GM23338 (cell line): ENCODE data around the gene CALR. TPM values are rescaled to one million over a fixed set of nuclear protein-coding genes. Genes with fewer than 3 reads are reported as not detected.

Experiments
- ATAC-seq: fragments of 200-7000 bp; cut with Tn5 transposase; 3 replicates; pipeline ENCODE4 v1.9.1; 2020
- DNase-seq: peaks from one replicate; pipeline ENCODE4 v3.0.0-alpha.2; 2015; ENCODE audit warnings: low spot score
- H2AFZ ChIP-seq: fragments of 200-600 bp; sonication (generic); 2 replicates; pipeline ENCODE4 v1.8.0; 2016; ENCODE audit warnings: antibody characterized with exemption, mild to moderate bottlenecking, moderate library complexity
- H3F3A ChIP-seq: fragments of 200-600 bp; sonication (generic); replicated peaks from 2 replicates; pipeline ENCODE4 v1.8.0; 2017; ENCODE audit warnings: antibody characterized with exemption, mixed run types, low read depth
- H3K27ac ChIP-seq: fragments of 200-600 bp; sonication (generic); 2 replicates; pipeline ENCODE4 v1.6.1; 2016; ENCODE audit warnings: low read depth
- H3K27me3 ChIP-seq: fragments of 200-600 bp; sonication (generic); 2 replicates; pipeline ENCODE4 v1.8.0; 2016; ENCODE audit warnings: mild to moderate bottlenecking, mixed run types, moderate library complexity; ENCODE audit not compliant: insufficient read depth
- H3K36me3 ChIP-seq: fragments of 200-600 bp; sonication (generic); 2 replicates; pipeline ENCODE4 v1.8.0; 2016; ENCODE audit warnings: mild to moderate bottlenecking; ENCODE audit not compliant: insufficient read depth
- H3K4me1 ChIP-seq: fragments of 200-600 bp; sonication (generic); 2 replicates; pipeline ENCODE4 v1.8.0; 2016; ENCODE audit warnings: mild to moderate bottlenecking, moderate library complexity; ENCODE audit not compliant: insufficient read depth
- H3K4me2 ChIP-seq: fragments of 200-600 bp; sonication (generic); 2 replicates; pipeline ENCODE4 v1.7.1; 2017; ENCODE audit warnings: mixed run types
- H3K4me3 ChIP-seq: fragments of 200-600 bp; sonication (generic); 2 replicates; pipeline ENCODE4 v1.6.1; 2016; ENCODE audit warnings: mixed run types
- H3K79me2 ChIP-seq: fragments of 200-600 bp; sonication (generic); replicated peaks from 2 replicates; pipeline ENCODE4 v1.8.0; 2017; ENCODE audit warnings: mild to moderate bottlenecking; ENCODE audit not compliant: insufficient read depth
- H3K9me2 ChIP-seq: fragments of 200-600 bp; sonication (generic); 2 replicates; pipeline ENCODE4 v1.8.0; 2017; ENCODE audit not compliant: insufficient read depth
- H4K20me1 ChIP-seq: fragments of 200-600 bp; sonication (generic); replicated peaks from 2 replicates; pipeline ENCODE4 v1.8.0; 2017; ENCODE audit warnings: mild to moderate bottlenecking; ENCODE audit not compliant: insufficient read depth
- H3K27ac Mint-ChIP-seq: 2 replicates; pipeline ENCODE4 v1.8.0; 2020; ENCODE audit warnings: inconsistent platforms, mild to moderate bottlenecking, moderate library complexity, mixed read lengths
- H3K27me3 Mint-ChIP-seq: 3 replicates; pipeline ENCODE4 v1.8.0; 2022; ENCODE audit warnings: low read depth, mild to moderate bottlenecking, moderate library complexity, mixed read lengths, inconsistent platforms; ENCODE audit not compliant: insufficient read depth, poor library complexity
- H3K36me3 Mint-ChIP-seq: 3 replicates; pipeline ENCODE4 v1.8.0; 2021; ENCODE audit warnings: low read depth, mild to moderate bottlenecking, inconsistent platforms, moderate library complexity, mixed read lengths
- H3K4me1 Mint-ChIP-seq: 3 replicates; pipeline ENCODE4 v1.8.0; 2020; ENCODE audit warnings: mild to moderate bottlenecking, inconsistent platforms, mixed read lengths
- H3K4me3 Mint-ChIP-seq: 3 replicates; pipeline ENCODE4 v1.8.0; 2021; ENCODE audit warnings: moderate library complexity, mild to moderate bottlenecking, inconsistent platforms, mixed read lengths
- H3K9me3 Mint-ChIP-seq: 3 replicates; pipeline ENCODE4 v1.8.0; 2020; ENCODE audit warnings: moderate library complexity, mild to moderate bottlenecking, inconsistent platforms, mixed read lengths
- CREB1 ChIP-seq: fragments of 250-450 bp; sonication (Bioruptor Pico); IDR thresholded peaks from 2 replicates; pipeline ENCODE4 v1.5.0; 2020; ENCODE audit warnings: low read depth, mild to moderate bottlenecking, moderate library complexity
- CTCF ChIP-seq, 2 experiments: fragments of 200-600 bp in 1 of 2; sonication (generic) in 1 of 2; conservative IDR thresholded peaks; 2 replicates each; pipeline versions ENCODE4 v1.5.1 to v1.6.1; 2016 to 2017; ENCODE audit warnings: antibody characterized with exemption in 2 of 2, low read depth in 2 of 2, mild to moderate bottlenecking in 2 of 2, moderate library complexity in 1 of 2
- ETS1 ChIP-seq: IDR thresholded peaks from 2 replicates; pipeline ENCODE4 v1.6.1; 2016; ENCODE audit warnings: antibody characterized with exemption
- EZH2 ChIP-seq: fragments of 200-600 bp; sonication (generic); IDR thresholded peaks from one replicate; pipeline ENCODE4 v1.8.0; 2017; ENCODE audit warnings: antibody characterized with exemption, mild to moderate bottlenecking, low read depth; ENCODE audit not compliant: unreplicated experiment
- EZH2phosphoT487 ChIP-seq: fragments of 200-600 bp; sonication (generic); IDR thresholded peaks from one replicate; pipeline ENCODE4 v1.8.1; 2018; ENCODE audit warnings: antibody characterized with exemption; ENCODE audit not compliant: unreplicated experiment
- JUNB ChIP-seq: IDR thresholded peaks from one replicate; pipeline ENCODE4 v1.6.1; 2016; ENCODE audit warnings: antibody characterized with exemption; ENCODE audit not compliant: unreplicated experiment
- NANOG ChIP-seq: IDR thresholded peaks from 2 replicates; pipeline ENCODE4 v1.6.1; 2016; ENCODE audit warnings: antibody characterized with exemption, borderline replicate concordance
- POLR2AphosphoS5 ChIP-seq: IDR thresholded peaks from 2 replicates; pipeline ENCODE4 v1.6.1; 2016; ENCODE audit warnings: antibody characterized with exemption, low read depth
- REST ChIP-seq: IDR thresholded peaks from one replicate; pipeline ENCODE4 v1.6.1; 2018; ENCODE audit warnings: antibody characterized with exemption; ENCODE audit not compliant: unreplicated experiment
- STAT1 ChIP-seq: IDR thresholded peaks from one replicate; pipeline ENCODE4 v1.6.1; 2016; ENCODE audit warnings: antibody characterized with exemption; ENCODE audit not compliant: unreplicated experiment
- ZNF114 ChIP-seq: fragments of 250-450 bp; sonication (Bioruptor Pico); IDR thresholded peaks from 2 replicates; pipeline ENCODE4 v1.5.0; 2020; ENCODE audit warnings: mild to moderate bottlenecking, moderate library complexity
- ZNF331 ChIP-seq: fragments of 250-450 bp; sonication (Bioruptor Pico); IDR thresholded peaks from 2 replicates; pipeline ENCODE4 v1.5.0; 2020; ENCODE audit warnings: low read depth, mild to moderate bottlenecking, moderate library complexity
- ZNF462 ChIP-seq: fragments of 250-450 bp; sonication (Bioruptor Pico); IDR thresholded peaks from 2 replicates; pipeline ENCODE4 v1.5.0; 2020; ENCODE audit warnings: mild to moderate bottlenecking, moderate library complexity
- polyA plus RNA-seq: library from polyadenylated mRNA; unstranded; fragments of >200 nt; fragmentation: Nextera tagmentation; extraction: Ambion mirVana; gene quantifications from 2 replicates; pipeline ENCODE4 v1.2.1, GENCODE V29; 2016
- total RNA-seq: library from RNA; depleted of rRNA; stranded (reverse); fragments of >200 nt; shearing (Covaris generic); gene quantifications from 2 replicates; pipeline ENCODE4 v1.2.3, GENCODE V29; 2014

CALR gene
- total and polyA plus RNA-seq, 2 experiments from 2014 or later = 760 to 1,131 TPM

- Histone ChIP-seq H3K27me3 (no peaks in the 10 kb centered on the region), H3K27ac (no peak overlapping the region), H2AFZ (no peak overlapping the region), H3K9me2 (no peaks in the 10 kb centered on the region), H3F3A (no peaks in the 10 kb centered on the region), H3K36me3 (no peaks in the 10 kb centered on the region), H3K4me2 (no peak overlapping the region), H3K4me1 (no peaks in the 10 kb centered on the region; the same call in 1 of the 2 replicates), H3K4me3 (no peak overlapping the region), H3K79me2 (no peaks in the 10 kb centered on the region), H4K20me1 (no peaks in the 10 kb centered on the region)
- no peaks in the 10 kb centered on the region for H3K9me3 Mint-ChIP-seq
- peaks cover 3% of the 10 kb centered on the region; the same call in 2 of the 3 replicates for H3K4me1 Mint-ChIP-seq
- peaks cover 4% of the 10 kb centered on the region for H3K27me3 Mint-ChIP-seq
- TF ChIP-seq REST (no peak), STAT1 (no peak), CTCF (conservative IDR thresholded peaks at IDR 0.05; ENCODE audit: low read depth in 2 of 2) (no peak), ZNF462 (CRISPR knock-in tag) (no peak), CREB1 (CRISPR knock-in tag) (no peak), POLR2AphosphoS5 (no peak), ZNF114 (CRISPR knock-in tag) (no peak), ETS1 (no peak), ZNF331 (CRISPR knock-in tag) (no peak), NANOG (no peak), JUNB (no peak), EZH2 (no peak), EZH2phosphoT487 (no peak)
- ATAC-seq (no peak), DNase-seq (no peak)
- no peak overlapping the region for H3K4me3 Mint-ChIP-seq
- H3K27ac Mint-ChIP-seq = no peak overlapping the region
- no peaks in the 10 kb centered on the region for H3K36me3 Mint-ChIP-seq
Measured at GRCh38 chr19:12967907-12968306, 29.5 kb downstream of the CALR start.
